ENCODE data around the gene ZNF700.

ZNF700 gene

GRCh38 chr19:11964496-11964857 lies 39.6 kb downstream of the ZNF700 start:
- no peak for TF ChIP-seq CTCF (IDR thresholded peaks at IDR 0.05; ENCODE audit: control insufficient read depth, extremely low read depth, insufficient read depth)
- H3K4me3 ChIP-seq (ENCODE audit: low read depth, low read length) = peak overlapping the region; percentile 74
- no peak for DNase-seq (ENCODE audit: low read depth)

GRCh38 chr19:11964858-11965645 lies 40.1 kb downstream of the ZNF700 start, which contains the start of gene ZNF763:
TSS of gene ZNF763 (plus strand) at chr19:11965040. CDS start at chr19:11965209, 169 bp downstream.
- DNase-seq (ENCODE audit: low read depth) = peak; percentile 58
- TF ChIP-seq CTCF (IDR thresholded peaks at IDR 0.05; ENCODE audit: control insufficient read depth, extremely low read depth, insufficient read depth) = no peak
- H3K4me3 ChIP-seq (ENCODE audit: low read depth, low read length) = peak within 1 kb of the TSS; percentile 74

GRCh38 chr19:11970174-11970573 lies 45.3 kb downstream of the ZNF700 start:
- no peak for DNase-seq (ENCODE audit: low read depth)
- TF ChIP-seq CTCF (IDR thresholded peaks at IDR 0.05; ENCODE audit: control insufficient read depth, extremely low read depth, insufficient read depth) = no peak
- no peak overlapping the region for H3K4me3 ChIP-seq (ENCODE audit: low read depth, low read length)

GRCh38 chr19:11971041-11971440 lies 46.1 kb downstream of the ZNF700 start:
- no peak for DNase-seq (ENCODE audit: low read depth)
- TF ChIP-seq CTCF (IDR thresholded peaks at IDR 0.05; ENCODE audit: control insufficient read depth, extremely low read depth, insufficient read depth) = no peak
- no peak overlapping the region for H3K4me3 ChIP-seq (ENCODE audit: low read depth, low read length)

- TF ChIP-seq CTCF (IDR thresholded peaks at IDR 0.05; ENCODE audit: control insufficient read depth, extremely low read depth, insufficient read depth) = no peak
- no peak overlapping the region for H3K4me3 ChIP-seq (ENCODE audit: low read depth, low read length)
- DNase-seq (ENCODE audit: low read depth) = no peak
Observed at GRCh38 chr19:11973019-11973810, 48.3 kb downstream of the ZNF700 start.

- no peak for DNase-seq (ENCODE audit: low read depth)
- H3K4me3 ChIP-seq (ENCODE audit: low read depth, low read length) = no peak overlapping the region
- TF ChIP-seq CTCF (IDR thresholded peaks at IDR 0.05; ENCODE audit: control insufficient read depth, extremely low read depth, insufficient read depth) = no peak
Observed at GRCh38 chr19:11978492-11979100, 53.7 kb downstream of the ZNF700 start.

All from LNCaP clone FGC (cell line).